HepG2 (cell line): Measurements from ENCODE around the gene CDC34. TPM values are rescaled to one million over a fixed set of nuclear protein-coding genes. Genes with fewer than 3 reads are reported as not detected.

Source experiments
- ARID4A ChIP-seq: sonication (generic); formaldehyde crosslinking; IDR thresholded peaks from 2 replicates; pipeline ENCODE4 v1.5.0; 2020; ENCODE audit warnings: mild to moderate bottlenecking, missing genetic modification reagents, borderline replicate concordance
- EED ChIP-seq: sonication (generic); formaldehyde crosslinking; IDR thresholded peaks from 2 replicates; pipeline ENCODE4 v1.5.0; 2020; ENCODE audit warnings: mild to moderate bottlenecking, missing genetic modification reagents
- FOXK1 ChIP-seq: sonication (generic); formaldehyde crosslinking; IDR thresholded peaks from 2 replicates; pipeline ENCODE4 v1.4.0; 2020; ENCODE audit warnings: low read depth, missing genetic modification reagents, borderline replicate concordance
- HNRNPL ChIP-seq: fragments of 200-400 bp; formaldehyde crosslinking; IDR thresholded peaks from 2 replicates; pipeline ENCODE4 v1.6.1; 2017; ENCODE audit warnings: mild to moderate bottlenecking, low read depth, low read length
- KDM1A ChIP-seq: IDR thresholded peaks from 2 replicates; pipeline ENCODE4 v1.6.1; 2016; ENCODE audit warnings: missing compliant biosample characterization
- KLF12 ChIP-seq: sonication (generic); formaldehyde crosslinking; IDR thresholded peaks from 2 replicates; pipeline ENCODE4 v1.4.0; 2020; ENCODE audit warnings: missing genetic modification reagents, borderline replicate concordance
- MXD1 ChIP-seq: sonication (generic); formaldehyde crosslinking; IDR thresholded peaks from 2 replicates; pipeline ENCODE4 v1.4.0; 2020; ENCODE audit warnings: mild to moderate bottlenecking, missing genetic modification reagents
- NR2F2 ChIP-seq: IDR thresholded peaks from 2 replicates; pipeline ENCODE4 v1.6.1; 2012; ENCODE audit warnings: low read depth, inconsistent platforms, borderline replicate concordance
- POLR2A ChIP-seq, 2 experiments: IDR thresholded peaks; 2 replicates each; pipeline ENCODE4 v1.6.1; 2011; ENCODE audit warnings: low read depth in 2 of 2, low read length in 2 of 2, mild to moderate bottlenecking in 1 of 2, moderate library complexity in 1 of 2; ENCODE audit not compliant: insufficient read depth in 1 of 2
- SAFB2 ChIP-seq: sonication (generic); formaldehyde crosslinking; IDR thresholded peaks from 2 replicates; pipeline ENCODE4 v1.5.1; 2020; ENCODE audit warnings: missing genetic modification reagents, low read depth, mild to moderate bottlenecking, borderline replicate concordance
- SETDB1 ChIP-seq: sonication (generic); formaldehyde crosslinking; IDR thresholded peaks from 2 replicates; pipeline ENCODE4 v1.5.1; 2020; ENCODE audit warnings: missing genetic modification reagents, mild to moderate bottlenecking, borderline replicate concordance
- SKI ChIP-seq: fragments of 450-650 bp; IDR thresholded peaks from one replicate; pipeline ENCODE4 v1.6.1; 2018; ENCODE audit warnings: mild to moderate bottlenecking; ENCODE audit not compliant: partially characterized antibody
- SRSF9 ChIP-seq: fragments of 200-400 bp; formaldehyde crosslinking; IDR thresholded peaks from 2 replicates; pipeline ENCODE4 v1.6.1; 2018; ENCODE audit warnings: borderline replicate concordance, mild to moderate bottlenecking, low read depth, low read length; ENCODE audit not compliant: insufficient read depth, poor library complexity, severe bottlenecking
- WIZ ChIP-seq: sonication (generic); formaldehyde crosslinking; IDR thresholded peaks from 2 replicates; pipeline ENCODE4 v1.5.1; 2020; ENCODE audit warnings: mild to moderate bottlenecking, missing genetic modification reagents
- YEATS2 ChIP-seq: sonication (generic); formaldehyde crosslinking; IDR thresholded peaks from 2 replicates; pipeline ENCODE4 v1.4.0; 2020; ENCODE audit warnings: missing genetic modification reagents, borderline replicate concordance
- ZBTB42 ChIP-seq: sonication (generic); formaldehyde crosslinking; IDR thresholded peaks from 2 replicates; pipeline ENCODE4 v1.5.0; 2020; ENCODE audit warnings: mild to moderate bottlenecking, missing genetic modification reagents
- ZNF143 ChIP-seq: sonication (generic); formaldehyde crosslinking; IDR thresholded peaks from 2 replicates; pipeline ENCODE4 v1.4.0; 2020; ENCODE audit warnings: missing genetic modification reagents
- ZNF253 ChIP-seq: sonication (generic); formaldehyde crosslinking; IDR thresholded peaks from 2 replicates; pipeline ENCODE4 v1.8.0; 2022; ENCODE audit warnings: mild to moderate bottlenecking, missing genetic modification reagents, borderline replicate concordance
- ZNF282 ChIP-seq: fragments of 450-650 bp; IDR thresholded peaks from 2 replicates; pipeline ENCODE4 v1.6.1; 2018; ENCODE audit not compliant: partially characterized antibody
- ZNF3 ChIP-seq: IDR thresholded peaks from 2 replicates; pipeline ENCODE4 v1.7.0; 2017; ENCODE audit warnings: inconsistent platforms
- ZNF382 ChIP-seq: sonication (generic); formaldehyde crosslinking; IDR thresholded peaks from 2 replicates; pipeline ENCODE4 v1.5.0; 2020; ENCODE audit warnings: missing genetic modification reagents, mild to moderate bottlenecking, borderline replicate concordance
- ZNF691 ChIP-seq: sonication (generic); formaldehyde crosslinking; IDR thresholded peaks from 2 replicates; pipeline ENCODE4 v1.4.0; 2020; ENCODE audit warnings: missing genetic modification reagents, low read depth, mild to moderate bottlenecking, borderline replicate concordance
- polyA plus RNA-seq, 8 experiments: library from polyadenylated mRNA; depleted of rRNA in 3 of 8; stranded (reverse) in 7 of 8; unstranded in 1 of 8; fragments of >200 nt; fragmentation: Illumina TruSeq in 4 of 8; extraction: Trizol in 4 of 8; gene quantifications; 2 replicates each; pipeline versions ENCODE4 v1.2.1 to v1.2.3, GENCODE V29; 2011 to 2016; ENCODE audit warnings: low read depth in 4 of 8, missing spikeins in 1 of 8, mixed read lengths in 1 of 8; ENCODE audit not compliant: insufficient read depth in 1 of 8
- total RNA-seq, 5 experiments: library from RNA; depleted of rRNA; stranded (reverse); fragments of >200 nt; fragmentation: Illumina TruSeq; extraction: Trizol; gene quantifications; 2 replicates each; pipeline ENCODE4 v1.2.3, GENCODE V29; 2016; ENCODE audit warnings: low read depth in 1 of 5

The CDC34 gene
- total and polyA plus RNA-seq, 2 of the 13 experiments (the other 11 are each of a cell fraction or from before 2014, with no cell fraction given), result 138 to 150 TPM

- TF ChIP-seq SAFB2, result no peak
- TF ChIP-seq KDM1A (CRISPR knock-in tag), result peak; percentile 59; the same call in 1 of the 2 replicates
- no peak for TF ChIP-seq ARID4A (CRISPR knock-in tag)
- TF ChIP-seq ZNF3 (CRISPR knock-in tag), result no peak
- no peak for TF ChIP-seq SRSF9
- TF ChIP-seq ZNF282, result no peak
- peak; percentile 75 to 78; a peak in 2 of 4 replicates for TF ChIP-seq POLR2A (IDR thresholded peaks at IDR 0.05; ENCODE audit: insufficient read depth in 1 of 2, low read depth in 2 of 2, low read length in 2 of 2)
- no peak for TF ChIP-seq SKI
- 0 out of 2 replicates have a peak, but pooled peaks have one; percentile 12 for TF ChIP-seq NR2F2
- TF ChIP-seq ZNF143 (CRISPR knock-in tag), result no peak
- 0 out of 2 replicates have a peak, but pooled peaks have one; percentile 70 for TF ChIP-seq HNRNPL
- TF ChIP-seq EED, result peak; percentile 83; the same call in 1 of the 2 replicates
- TF ChIP-seq ZNF691 (CRISPR knock-in tag), result no peak
- no peak for TF ChIP-seq WIZ
- no peak for TF ChIP-seq FOXK1
- TF ChIP-seq SETDB1 (CRISPR knock-in tag), result no peak
- TF ChIP-seq ZNF382 (CRISPR knock-in tag), result no peak
- no peak for TF ChIP-seq ZNF253 (CRISPR knock-in tag)
- TF ChIP-seq ZBTB42, result no peak
- TF ChIP-seq MXD1 (CRISPR knock-in tag), result no peak
- no peak for TF ChIP-seq KLF12 (CRISPR knock-in tag)
- TF ChIP-seq YEATS2 (CRISPR knock-in tag), result no peak
These were observed 1.2 kb upstream of the CDC34 start (continued) for GRCh38 chr19:530134-531008.
